GM06990 (cell line): ENCODE measurements around the gene FNBP1L.

Experiments
- DNase-seq: peaks from one replicate; pipeline ENCODE4 v3.0.0-alpha.2; 2011; ENCODE audit not compliant: insufficient read length; ENCODE audit errors: extremely low read depth
- H3K27me3 ChIP-seq: replicated peaks from 2 replicates; pipeline ENCODE4 v1.6.0; 2011; ENCODE audit warnings: low read length; ENCODE audit not compliant: control insufficient read depth, insufficient read depth
- H3K36me3 ChIP-seq: 2 replicates; pipeline ENCODE4 v1.5.1; 2011; ENCODE audit warnings: low read length; ENCODE audit not compliant: control insufficient read depth, insufficient read depth
- H3K4me3 ChIP-seq: replicated peaks from 2 replicates; pipeline ENCODE4 v1.5.1; 2011; ENCODE audit warnings: low read depth, mild to moderate bottlenecking, control low read depth, low read length
- CTCF ChIP-seq: IDR thresholded peaks from 2 replicates; pipeline ENCODE4 v1.5.1; 2011; ENCODE audit warnings: low read length, control low read depth, mild to moderate bottlenecking, inconsistent platforms; ENCODE audit not compliant: insufficient read depth, poor library complexity, severe bottlenecking

Gene FNBP1L

DNA sequence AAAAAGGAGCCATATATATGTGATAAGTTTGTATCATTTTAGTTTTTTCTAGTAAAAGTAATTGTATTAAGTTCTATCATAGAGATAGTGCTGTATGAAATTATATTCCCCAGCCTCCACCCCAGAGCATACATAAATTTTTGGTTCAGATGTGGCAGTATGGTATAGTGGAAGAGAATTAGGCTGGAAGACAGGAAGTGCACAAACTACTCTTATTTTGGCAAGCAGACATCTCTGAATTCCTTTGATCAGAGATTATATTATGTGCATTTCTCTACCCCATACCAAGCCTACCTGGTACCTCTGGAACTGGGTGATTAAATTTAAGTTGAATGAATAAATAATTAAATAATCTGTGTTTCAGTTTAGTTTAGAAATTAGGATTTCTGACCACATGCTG lies 55.9 kb downstream of the FNBP1L start:
- Histone ChIP-seq H3K36me3 (no peaks in the 10 kb centered on the region), H3K4me3 (no peak overlapping the region), H3K27me3 (no peaks in the 10 kb centered on the region)
- no peak for TF ChIP-seq CTCF
- no peak for DNase-seq

GRCh38 chr1:93504247-93505033 lies 56.5 kb downstream of the FNBP1L start:
- Histone ChIP-seq H3K4me3 (no peak overlapping the region), H3K36me3 (no peaks in the 10 kb centered on the region)
- DNase-seq = no peak

DNA sequence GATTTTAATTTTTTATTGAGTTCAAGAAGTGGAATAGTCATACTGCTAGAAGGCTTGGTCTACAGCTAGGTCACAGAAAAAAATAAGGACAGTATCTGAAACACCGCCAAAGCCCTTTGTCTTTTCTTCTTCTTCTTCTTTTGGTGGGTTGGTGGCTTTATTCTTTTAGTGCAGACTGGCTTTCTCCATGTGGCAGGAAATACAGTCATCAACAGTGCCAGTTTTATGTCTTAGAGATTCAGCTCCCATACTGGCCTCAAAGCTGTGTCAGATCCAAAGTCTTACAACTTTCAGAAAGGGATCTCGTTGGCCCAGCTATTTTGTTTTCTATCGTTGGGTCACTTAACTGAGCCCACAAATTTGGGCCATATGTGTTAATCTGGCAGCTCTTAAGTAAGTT lies 58.2 kb downstream of the FNBP1L start:
- Histone ChIP-seq H3K4me3 (no peak overlapping the region), H3K27me3 (no peaks in the 10 kb centered on the region), H3K36me3 (no peaks in the 10 kb centered on the region)
- DNase-seq = no peak
- no peak for TF ChIP-seq CTCF

More at GRCh38 chr1:93504247-93505033, 56.5 kb downstream of the FNBP1L start:
- no peaks in the 10 kb centered on the region for H3K27me3 ChIP-seq
- no peak for TF ChIP-seq CTCF

DNA sequence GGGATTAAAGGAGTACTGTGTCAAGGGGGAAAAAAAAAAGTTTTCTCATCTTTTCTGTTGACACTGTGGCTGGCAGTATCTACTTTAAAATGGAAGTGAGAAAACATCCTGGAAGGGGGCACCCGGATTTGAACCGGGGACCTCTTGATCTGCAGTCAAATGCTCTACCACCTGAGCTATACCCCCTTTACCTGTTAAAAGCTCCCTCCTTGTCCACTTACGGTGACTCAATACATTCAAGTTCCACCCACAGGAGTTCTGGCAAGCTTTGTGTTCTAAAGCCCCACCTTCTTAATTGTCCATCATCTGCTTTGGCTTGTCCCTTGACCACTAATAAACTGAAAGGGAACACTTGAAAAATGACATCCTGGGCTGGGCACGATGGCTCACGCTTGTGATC lies 68.2 kb downstream of the FNBP1L start:
- no peaks in the 10 kb centered on the region for H3K27me3 ChIP-seq
- TF ChIP-seq CTCF = no peak
- H3K4me3 ChIP-seq = no peak overlapping the region
- H3K36me3 ChIP-seq = no peaks in the 10 kb centered on the region
- peak; percentile 5 for DNase-seq

DNA sequence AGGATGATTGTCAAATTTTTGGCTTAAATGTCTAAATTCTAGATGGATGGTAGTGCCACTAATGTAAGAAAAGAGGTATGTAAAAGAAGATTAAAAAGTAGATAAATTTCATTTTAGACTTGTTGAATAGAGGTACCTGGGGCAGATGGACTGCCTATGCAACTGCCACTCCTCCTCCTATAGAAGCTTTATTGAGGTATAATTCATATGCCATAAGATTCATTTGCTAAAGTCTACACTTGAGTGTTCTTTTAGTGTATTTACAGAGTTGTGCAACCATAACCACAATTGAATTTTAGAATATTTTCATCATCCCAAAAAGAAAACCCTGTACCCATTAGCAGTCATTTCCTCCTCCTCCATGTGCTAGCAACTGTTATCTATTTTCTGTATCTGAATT lies 70.6 kb downstream of the FNBP1L start:
- TF ChIP-seq CTCF = no peak
- no peak overlapping the region for H3K4me3 ChIP-seq
- H3K36me3 ChIP-seq = no peaks in the 10 kb centered on the region
- DNase-seq = no peak
- H3K27me3 ChIP-seq = no peaks in the 10 kb centered on the region

DNA sequence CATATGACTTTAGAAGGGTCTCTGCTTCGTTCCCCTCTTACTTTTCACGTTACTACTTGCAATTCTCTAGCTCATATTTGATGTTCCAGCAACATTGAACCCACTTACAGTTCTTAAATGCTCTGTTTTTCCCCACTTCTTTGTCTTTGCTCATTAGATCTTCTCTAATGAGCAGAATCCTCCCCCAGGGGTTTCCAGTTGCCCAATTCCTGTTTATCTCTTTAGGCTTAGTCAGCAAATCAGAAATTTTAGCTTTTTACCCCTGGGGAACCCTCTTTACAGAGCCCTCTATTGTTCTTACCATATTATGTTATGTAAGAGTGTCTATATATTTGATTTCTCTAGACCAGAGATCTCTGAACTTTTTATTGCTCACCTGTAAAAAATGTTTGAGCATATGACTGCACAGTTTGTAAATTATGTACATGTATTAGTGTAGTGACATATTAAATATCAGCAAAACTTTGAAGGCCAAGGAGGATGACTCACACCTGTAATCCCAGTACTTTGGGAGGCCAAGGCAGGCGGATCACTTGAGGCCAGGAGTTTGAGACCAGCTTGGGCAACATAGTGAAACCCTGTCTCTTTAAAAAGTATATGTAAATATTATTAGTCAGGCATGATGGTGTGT lies 71.4 kb downstream of the FNBP1L start:
- Histone ChIP-seq H3K36me3 (no peaks in the 10 kb centered on the region), H3K27me3 (no peaks in the 10 kb centered on the region), H3K4me3 (no peak overlapping the region)
- DNase-seq = no peak
- TF ChIP-seq CTCF = no peak
